ENCODE results near the gene LARP1.
A peak's percentile ranks its signal among the peaks of the same experiment; 100 is the strongest.
"Not testable (repeated sequence)": the region's sequence is repeated elsewhere in the genome, so short reads cannot be mapped to it uniquely, and the experiment has no call there.

LARP1 gene

DNA sequence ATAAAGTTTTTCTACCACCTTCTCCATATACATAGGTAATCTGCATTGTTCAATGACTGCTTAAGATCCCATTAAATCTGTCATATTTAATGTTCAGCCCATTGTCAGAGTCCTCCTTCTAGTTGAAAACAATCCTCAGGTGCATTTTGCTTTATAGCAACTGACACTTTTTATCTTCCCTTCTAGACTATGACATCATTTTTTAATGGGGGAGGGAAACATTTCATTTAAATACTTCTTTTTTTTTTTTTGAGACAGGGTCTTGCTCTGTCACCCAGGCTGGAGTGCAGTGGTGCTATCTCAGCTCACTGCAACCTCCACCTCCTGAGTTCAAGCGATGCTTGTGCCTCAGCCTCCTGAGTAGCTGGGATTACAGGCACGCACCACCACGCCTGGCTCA lies 77.6 kb downstream of the LARP1 start:
- DNase-seq, result not testable (repeated sequence)

DNA sequence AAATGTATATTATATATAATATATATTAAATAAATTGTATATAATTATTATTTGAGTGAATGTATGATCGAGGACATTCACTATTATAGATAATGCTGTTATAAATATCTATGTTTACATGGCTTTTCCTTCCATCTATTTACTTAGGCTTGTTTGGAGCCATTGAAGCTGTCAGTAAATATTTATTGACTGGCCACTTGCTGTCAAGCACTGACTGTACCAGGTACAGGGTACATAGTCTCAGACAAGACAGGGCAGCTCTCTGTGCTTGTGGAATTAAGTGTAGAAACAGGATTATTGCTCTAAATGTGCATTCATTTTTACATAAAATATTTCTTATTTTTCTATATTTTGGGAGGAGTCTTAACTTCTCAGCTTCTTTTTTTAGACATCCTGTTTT lies 78.9 kb downstream of the LARP1 start:
- DNase-seq, result no peak

DNA sequence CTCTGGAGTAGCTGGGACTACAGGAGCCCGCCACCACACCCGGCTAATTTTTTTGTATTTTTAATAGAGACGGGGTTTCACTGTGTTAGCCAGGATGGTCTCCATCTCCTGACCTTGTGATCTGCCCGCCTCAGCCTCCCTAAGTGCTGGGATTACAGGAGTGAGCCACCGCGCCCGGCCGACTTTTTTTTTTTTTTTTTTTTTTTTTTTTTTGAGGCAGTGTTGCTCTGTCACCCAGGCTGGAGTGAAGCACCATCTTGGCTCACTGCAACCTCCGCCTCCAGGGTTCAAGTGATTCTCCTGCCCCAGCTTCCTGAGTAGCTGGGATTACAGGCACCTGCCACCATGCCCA lies 80.5 kb downstream of the LARP1 start:
- not testable (repeated sequence) for DNase-seq

DNA sequence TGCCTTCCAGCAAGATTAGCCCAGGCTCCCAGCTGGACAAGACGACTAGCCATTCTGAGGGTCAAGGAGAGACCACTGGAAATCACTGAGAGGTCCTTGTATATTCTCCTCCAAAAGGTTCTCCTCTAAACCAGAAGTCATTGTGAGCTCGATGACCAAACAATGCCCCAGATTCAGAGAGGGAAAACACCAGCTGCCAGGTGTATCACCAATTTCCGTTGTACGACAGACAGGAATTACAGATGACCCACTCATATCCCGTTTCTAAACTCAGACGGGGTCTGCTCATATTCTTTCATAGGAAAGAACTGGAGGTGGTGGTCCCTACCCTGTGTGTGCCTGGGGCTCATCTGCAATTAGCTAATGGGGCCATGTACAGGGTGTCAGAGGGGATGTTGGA lies 81.0 kb downstream of the LARP1 start:
- no peak for DNase-seq

DNA sequence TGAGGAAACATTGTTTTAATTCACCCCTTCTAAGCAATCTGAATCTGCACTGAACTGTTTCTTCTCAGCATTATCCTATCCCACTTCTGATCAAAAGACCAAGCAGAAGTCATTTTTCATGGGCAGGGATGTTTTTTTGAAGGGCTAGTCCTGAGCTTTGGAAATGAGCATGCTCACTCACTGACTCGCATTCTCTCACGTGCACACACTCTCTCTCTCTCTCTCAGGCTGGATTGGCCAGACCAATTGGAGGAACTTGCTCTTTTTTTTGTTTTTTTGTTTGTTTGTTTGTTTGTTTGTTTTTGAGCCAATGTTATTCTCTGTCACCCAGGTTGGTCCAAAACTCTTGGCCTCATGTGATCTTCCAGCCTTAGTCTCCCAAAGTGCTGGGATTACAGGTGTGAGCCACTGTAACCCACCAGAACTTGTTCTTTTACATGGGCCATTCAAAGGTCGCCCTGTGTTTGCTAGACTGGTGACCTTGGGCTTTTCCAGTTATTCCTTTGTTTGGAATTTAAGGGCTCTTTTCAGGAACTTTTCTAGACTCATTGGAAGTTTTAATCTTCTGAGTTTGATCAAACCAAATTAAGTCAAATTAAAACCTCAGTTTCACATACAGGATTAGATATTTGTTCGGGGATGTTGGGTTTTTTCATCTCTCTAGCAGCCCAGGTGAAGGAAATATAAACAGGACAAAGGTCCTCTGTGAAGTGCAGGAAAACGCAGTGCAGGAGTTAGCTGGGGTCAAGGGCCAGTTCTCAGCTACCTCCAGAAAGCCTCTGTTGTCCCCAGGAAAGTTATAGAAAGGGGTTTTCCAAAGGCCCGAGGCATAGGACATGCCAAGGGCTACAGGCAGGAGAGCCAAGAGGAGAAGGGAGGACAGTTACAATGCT lies 82.1 kb downstream of the LARP1 start:
- DNase-seq, result no peak

DNA sequence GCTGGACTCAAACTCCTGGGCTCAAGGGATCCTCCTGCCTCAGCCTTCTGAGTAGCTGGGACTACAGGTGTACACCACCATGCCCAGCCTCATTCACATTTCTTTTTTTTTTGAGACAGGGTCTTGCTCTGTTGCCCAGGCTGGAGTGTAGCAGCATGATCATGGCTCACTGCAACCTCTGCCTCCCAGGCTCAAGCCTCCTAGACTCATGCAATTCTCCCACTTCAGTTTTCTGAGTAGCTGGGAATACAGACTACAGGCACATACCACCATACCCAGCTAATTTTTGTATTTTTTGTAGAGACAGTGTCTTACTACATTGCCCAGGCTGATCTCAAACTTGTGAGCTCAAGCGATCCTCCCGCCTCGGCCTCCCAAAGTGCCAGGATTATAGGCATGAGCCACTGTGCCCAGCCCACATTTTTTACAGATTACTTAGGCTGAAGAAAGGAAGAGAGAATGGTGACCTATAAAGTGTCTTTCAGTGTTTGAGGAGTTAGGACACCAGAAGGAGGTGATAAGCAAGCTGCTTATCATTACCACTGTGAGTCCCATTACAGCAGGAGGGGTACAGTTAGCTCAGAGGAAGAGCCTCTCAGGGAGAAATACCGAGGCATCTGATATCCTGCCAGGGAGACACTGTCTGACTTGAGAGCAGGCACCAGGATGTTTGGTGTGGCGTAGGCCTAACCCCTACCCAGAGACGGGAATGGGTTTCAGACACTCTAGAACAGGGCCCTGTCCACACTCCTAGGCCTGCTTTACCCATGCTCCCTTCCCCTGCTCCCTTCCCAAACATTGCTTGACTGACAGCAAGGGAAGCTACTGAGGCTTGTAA lies 85.5 kb downstream of the LARP1 start:
- no peak for DNase-seq

DNA sequence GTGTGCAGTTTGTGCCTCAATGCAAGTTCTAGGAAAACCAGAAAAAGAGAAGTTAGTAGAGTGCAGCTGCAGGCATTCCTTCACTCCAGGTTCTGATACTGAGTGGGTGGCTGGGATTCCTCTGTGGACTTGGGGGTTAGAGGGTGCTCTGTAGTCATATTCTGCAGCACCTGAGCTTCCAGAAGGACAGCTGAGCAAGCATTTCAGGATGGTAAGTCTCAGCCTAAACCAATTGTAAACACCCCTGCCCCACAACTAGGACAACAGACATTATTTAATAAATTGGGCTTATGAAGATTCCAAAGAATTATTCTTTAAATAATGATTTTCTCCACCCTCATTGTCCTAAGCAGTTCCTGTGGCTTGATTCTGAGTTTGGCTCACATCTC lies 86.1 kb downstream of the LARP1 start:
- no peak for DNase-seq

DNA sequence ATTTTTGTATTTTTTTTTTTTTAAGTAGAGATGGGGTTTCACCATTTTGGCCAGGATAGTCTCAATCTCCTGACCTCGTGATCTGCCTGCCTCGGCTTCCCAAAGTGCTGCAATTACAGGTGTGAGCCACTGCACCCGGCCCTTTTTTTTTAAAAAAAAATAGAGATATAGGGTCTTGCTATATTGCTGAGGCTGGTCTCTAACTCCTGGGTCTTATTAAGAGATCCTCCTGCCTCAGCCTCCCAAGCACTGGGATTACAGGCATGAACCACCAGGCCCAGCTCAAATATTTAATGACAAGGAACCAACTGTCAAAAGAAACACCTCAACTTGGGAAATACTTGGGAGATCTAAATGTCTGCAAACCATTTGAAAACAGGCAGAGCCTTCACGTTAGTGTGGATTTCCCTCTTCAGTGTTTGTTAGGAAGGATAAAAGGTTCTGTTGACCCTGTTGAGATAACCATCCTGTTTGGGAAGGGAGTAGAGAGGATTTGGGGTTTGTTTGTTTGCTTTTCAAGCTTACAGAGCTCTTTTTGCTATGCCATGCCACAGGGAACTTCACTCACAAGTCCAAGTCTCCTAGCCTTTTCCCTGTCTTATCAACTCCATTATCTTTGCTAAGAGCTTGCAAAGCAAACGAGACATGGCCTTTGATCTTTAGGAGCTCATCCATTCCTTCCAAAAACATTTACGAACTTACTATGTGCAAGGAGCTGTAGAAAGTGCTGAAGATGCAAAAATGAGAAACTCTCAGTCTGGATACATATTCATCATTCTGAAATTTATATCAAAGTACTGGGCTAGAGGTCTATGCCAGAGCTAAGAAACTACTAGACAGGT lies 87.7 kb downstream of the LARP1 start:
- DNase-seq, result no peak

DNA sequence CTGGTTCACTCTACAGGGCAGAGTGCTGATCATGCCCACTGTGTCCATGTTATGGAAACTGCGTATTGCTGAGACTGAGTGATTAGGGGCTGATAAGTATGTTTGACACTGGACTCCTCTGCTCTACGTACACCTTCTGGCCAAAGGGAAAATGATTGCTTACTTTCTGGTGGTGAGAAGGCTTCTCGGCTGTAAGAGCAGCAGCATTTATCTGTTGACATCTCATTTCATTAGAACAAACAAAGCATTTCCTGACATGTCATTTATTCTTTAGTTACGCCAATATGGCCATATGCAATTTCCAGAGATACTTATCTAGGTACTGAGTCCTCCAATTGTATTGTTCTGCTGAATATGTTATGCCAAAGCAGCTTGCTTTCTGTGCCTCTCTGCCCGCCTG lies 89.6 kb downstream of the LARP1 start:
- no peak for DNase-seq

DNA sequence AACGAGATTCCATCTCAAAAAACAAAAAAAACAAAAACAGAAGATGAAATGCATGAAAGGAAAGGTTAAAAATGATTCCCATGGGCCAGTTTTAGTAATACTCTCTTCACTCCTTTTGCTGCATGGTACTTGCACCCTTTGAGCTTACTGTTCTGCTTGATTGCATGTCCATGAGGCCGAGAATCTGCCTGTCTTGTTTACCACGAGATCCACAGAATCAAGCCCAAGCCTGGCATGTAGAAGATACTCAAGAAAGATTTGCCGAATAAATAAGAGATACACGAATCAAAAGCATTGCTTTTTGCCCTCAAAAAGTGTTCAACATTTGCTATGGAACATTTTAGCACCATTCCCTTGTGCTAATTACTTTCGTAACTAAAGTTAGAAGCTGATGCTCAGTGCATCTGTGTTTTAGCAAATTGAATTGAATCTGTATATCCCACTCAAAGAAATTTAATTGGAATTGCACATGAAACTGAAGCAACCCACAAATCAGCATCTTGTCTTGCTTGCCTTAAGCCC lies 94.1 kb downstream of the LARP1 start:
- no peak for DNase-seq

DNA sequence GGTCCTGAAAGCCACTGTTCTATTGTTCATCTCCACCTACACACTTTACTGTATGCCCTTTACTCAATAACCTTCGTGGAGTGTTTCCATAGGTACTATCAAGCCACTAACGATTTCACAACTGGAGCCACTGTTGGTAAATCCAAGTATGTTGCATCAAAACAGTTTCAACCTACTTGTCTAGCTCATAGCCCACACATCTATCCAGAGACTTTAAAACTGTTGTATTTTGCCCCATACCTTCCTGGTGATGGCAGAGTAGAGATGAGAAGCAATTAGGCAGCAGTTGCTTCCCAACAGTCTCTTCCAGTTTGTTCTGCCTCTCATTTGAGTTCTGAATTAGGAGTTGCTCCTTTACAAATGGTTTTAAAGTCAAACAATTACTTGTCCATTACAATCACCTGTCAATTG lies 94.6 kb downstream of the LARP1 start:
- DNase-seq, result no peak

DNA sequence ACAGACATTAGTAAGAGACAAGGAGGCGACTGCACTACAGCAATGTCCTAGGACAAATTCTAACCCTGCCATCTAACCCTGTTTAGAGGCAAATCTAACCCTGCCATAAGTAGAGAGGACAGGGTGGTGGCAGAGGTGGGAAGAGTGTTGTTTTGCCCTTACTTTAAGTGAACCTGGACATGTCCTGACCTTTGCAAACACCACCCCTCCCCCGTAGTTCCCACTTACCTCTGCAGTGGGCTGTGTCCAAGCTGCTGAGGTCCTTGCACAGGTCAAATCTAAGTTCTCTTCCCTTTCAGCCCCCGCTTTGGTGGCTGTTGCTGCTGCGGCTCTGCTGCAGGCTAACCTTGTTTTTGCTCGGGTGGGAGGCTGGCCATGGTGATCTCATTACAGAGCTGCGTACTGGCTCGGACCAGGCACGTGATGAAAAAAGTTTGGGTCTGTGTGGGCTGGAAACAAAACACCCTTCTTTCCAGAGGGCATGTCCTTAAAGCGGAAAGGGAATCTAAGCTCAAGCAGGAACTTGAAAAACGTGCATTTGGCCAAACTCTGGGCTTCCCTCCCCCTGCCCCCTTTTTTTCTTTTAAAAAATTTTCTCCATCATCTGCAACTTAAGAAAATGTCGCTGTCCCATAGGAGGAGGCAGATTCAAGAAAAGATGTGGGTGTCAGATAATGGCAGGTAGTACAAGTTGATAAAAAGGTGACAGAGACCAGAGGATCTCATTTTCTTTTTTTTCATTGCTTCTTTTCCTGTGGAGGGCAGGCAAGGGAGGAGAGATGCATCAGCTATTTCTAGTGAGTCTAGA lies 95.3 kb downstream of the LARP1 start, which contains the start of gene FAXDC2:
FAXDC2 (minus strand) TSS at position 349 of the 808 bp plus-strand sequence. CDS start 12,425 bp downstream, outside the sequence.
- DNase-seq, result no peak

DNA sequence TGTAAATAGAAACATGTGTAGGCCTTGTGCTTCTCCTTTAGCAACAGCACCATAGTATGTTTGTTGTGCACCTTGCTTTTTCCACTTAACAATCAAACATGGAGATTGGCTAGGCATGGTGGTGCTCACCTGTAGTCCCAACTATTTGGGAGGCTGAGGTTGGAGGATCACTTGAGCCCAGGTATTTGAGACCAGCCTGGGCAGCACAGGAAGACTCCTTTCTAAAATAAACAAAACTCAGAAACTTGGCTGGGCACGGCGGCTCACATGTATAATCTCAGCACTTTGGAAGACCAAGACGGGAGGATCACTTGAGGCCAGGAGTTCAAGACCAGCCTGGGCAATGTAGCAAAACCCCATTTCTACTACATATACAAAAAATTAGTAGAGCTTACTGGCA lies 96.2 kb downstream of the LARP1 start:
- DNase-seq, result no peak

DNA sequence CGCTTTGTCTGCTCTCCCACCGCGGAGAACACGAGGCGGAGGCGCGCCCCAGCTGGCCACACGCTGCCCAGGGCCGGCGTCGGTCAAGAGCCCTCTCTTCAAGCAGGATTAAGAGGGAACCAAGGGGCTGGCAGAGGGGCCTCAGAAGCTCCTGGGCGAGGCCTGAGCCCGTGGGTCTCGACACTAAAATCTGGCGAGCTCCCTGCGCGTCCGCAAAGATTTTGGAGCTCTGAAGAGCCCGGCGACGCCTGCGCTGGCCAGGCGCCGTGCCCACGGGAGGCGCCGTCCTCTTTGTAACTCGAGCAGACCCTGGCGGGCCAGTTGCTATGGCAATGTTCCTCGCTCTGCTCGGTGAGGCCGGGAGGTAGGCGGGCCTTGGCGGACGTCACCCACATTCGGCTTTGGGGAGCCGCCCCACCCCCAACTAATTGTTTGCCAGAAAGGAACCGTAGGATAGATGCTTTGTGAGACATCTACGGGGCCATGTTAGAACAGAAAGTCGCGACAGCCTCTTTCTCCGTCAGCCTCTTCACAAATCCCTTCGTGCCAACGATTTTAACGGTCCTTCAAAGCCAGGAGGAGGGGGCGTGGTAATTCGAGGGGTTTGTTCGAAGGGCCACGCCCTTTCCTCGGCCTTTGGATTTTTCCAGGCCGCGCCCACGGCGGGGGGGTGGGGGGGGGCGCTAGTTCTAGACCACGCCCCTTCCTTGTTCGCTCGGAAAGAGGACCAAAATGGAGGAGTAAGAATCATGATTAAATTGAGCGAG lies 102.5 kb downstream of the LARP1 start:
- DNase-seq, result peak; percentile 94

DNA sequence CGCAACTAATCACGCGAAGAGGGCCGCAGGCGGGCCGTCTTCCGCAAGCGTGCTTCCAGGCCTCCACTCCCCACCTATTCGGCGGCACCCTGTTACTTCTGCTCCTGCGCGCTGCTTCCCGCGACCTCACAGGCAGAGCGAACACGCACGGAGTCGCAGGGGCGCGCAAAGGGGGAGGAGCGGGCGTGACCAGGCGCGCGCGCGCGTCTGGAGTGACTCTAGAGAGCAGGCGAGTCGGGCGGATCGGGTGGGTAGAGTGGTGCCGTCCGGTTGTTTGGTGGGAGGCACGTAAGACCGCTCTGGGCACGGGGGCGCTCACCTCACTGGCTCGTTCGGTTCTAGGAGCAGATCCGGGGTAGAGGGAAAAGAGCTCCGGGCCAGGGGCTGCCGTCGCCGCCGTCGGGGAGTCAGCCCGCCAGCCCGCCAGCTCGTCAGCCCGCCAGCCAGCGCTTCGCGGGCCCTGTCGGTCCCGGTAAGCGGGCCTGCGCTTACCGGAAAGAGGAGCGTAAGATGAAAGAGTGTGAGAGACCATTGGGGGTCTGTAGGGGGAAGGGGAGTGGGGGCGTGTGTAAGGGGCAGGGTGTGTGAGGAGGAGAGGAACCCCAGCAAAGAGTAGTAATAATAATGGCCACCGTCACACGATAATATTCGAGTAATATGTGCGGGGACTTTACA lies 103.3 kb downstream of the LARP1 start, which contains the start of gene CNOT8:
CNOT8 (plus strand) TSS at position 331 of the 675 bp plus-strand sequence. CDS start 4,652 bp downstream, outside the sequence.
- peak; percentile 94 for DNase-seq

DNA sequence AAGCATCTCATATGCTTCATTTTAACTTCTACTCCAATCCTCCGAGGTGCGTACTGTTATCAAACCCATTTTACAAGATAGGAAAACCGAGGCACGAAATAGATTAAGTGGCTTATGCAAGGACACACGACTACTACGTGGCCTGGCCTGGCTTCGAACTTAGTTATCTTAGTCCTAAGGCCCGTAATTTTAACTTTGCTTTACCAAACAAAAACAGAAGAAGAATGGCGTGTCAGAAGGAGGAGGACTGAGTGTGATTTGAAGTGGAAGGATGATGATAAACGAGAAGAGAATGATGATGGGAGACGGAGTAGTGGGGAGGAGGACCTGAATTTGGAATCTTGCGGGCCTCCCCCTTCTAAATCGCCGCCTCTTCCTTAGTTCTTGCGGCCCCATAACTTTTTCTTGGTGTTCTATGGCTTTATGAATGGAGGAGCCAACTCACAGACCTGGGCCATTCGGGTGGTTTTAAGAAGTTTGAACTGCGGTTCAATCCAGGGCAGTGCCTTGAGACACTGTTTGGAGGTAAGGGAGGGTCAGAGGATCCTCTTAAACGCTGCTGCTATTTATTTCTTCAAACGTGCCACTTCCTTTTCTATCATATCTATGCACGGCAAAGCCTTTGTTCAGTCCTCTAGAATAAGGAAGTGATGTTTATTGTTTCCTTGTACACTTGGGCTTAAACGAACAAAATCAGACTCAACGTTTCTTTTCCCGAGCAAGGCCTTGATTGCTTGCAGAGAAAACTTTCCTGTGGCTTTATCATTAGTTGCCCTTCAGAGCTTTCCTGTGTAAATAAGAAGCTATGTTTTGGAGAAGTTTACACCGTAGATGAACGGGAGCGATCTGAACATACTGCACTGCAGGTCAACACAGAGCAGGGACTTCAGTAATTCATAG lies 104.0 kb downstream of the LARP1 start:
- no peak for DNase-seq

DNA sequence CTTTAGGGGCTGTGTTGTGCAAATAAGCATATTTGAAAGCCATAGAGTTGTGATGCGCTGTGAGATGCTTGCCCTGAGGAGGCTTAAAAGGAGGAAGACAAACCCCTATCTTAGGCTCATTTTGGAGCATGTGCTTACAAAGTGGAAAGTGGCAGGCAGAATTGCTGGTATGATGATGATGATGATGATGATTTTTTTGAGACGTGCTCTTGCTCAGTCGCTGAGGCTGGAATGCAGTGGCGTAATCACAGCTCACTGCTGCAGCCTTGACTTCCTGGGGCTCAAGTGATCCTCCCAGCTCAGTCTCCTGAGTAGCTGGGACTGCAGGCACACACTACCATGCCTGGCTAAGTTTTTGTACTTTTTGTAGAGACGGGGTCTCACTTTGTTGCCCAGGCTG lies 104.9 kb downstream of the LARP1 start:
- no peak for DNase-seq

DNA sequence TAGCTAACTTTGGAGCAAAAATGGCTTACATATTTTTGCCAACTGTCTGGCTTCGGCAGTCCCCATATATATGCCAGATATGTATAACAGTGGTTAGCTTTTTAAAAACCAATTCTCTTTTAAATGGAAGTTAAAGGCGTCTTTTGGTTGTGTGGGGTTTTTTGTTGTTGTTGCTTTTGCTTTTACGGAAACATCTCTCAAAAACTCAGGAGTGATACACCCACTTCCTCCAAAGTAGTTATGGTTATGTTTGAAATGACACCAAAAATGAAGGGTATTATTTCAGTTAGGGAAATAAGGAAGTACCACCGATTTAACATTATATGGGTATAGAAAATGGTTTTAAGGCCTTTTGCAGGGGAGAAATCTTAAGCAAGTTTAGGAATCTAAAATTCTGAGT lies 105.6 kb downstream of the LARP1 start:
- no peak for DNase-seq

DNA sequence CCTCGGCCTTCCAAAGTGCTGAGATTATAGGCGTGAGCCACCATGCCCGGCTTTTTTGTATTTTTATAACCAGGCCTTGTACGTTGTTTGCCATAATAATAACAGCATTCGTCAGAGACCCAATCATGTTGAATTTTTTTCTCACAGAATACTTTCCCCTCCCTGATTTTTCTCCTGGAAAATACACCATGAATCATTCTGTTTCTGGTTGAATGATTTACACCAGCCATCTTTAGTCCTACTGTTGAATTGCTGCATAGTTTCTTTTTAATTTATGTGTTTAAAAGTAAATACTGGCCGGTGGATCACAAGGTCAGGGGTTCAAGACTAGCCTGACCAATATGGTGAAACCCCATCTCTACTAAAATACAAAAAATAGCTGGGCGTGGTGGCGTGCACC lies 106.8 kb downstream of the LARP1 start:
- DNase-seq, result no peak

All from NCI-H446 treated with DMSO at 0.1 percent for 48 hours (cell line).